Neutrophil (primary cell): ENCODE measurements around the gene OTOA.
"Not testable (repeated sequence)": the region's sequence is repeated elsewhere in the genome, so short reads cannot be mapped to it uniquely, and the experiment has no call there.

Experiments used
- H3K27ac ChIP-seq: fragments of 200-600 bp; sonication (generic); 2 replicates; pipeline ENCODE4 v1.5.1; 2016; ENCODE audit warnings: mild to moderate bottlenecking, moderate library complexity
- H3K27me3 ChIP-seq: fragments of 200-600 bp; sonication (generic); 2 replicates; pipeline ENCODE4 v1.6.0; 2016; ENCODE audit warnings: mild to moderate bottlenecking
- H3K36me3 ChIP-seq: fragments of 200-600 bp; sonication (generic); 2 replicates; pipeline ENCODE4 v1.5.1; 2017
- H3K4me1 ChIP-seq, 2 experiments: fragments of 200-600 bp in 1 of 2; sonication (generic) in 1 of 2; 1 replicate in 1 of 2; 2 replicates in 1 of 2; pipeline versions ENCODE4 v1.5.1 to v1.6.1; 2013 to 2016; ENCODE audit warnings: low read depth in 1 of 2, low read length in 1 of 2, mild to moderate bottlenecking in 1 of 2, moderate library complexity in 1 of 2; ENCODE audit not compliant: control insufficient read depth in 1 of 2, insufficient read depth in 1 of 2
- H3K4me3 ChIP-seq, 2 experiments: fragments of 200-600 bp in 1 of 2; sonication (generic) in 1 of 2; 1 replicate in 1 of 2; 2 replicates in 1 of 2; pipeline ENCODE4 v1.5.1; 2013 to 2016; ENCODE audit warnings: low read depth in 1 of 2, low read length in 1 of 2, mild to moderate bottlenecking in 1 of 2, moderate library complexity in 1 of 2
- H3K9me3 ChIP-seq: fragments of 200-600 bp; sonication (generic); 2 replicates; pipeline ENCODE4 v1.5.1; 2016
- CTCF ChIP-seq: fragments of 200-600 bp; sonication (generic); IDR thresholded peaks from 2 replicates; pipeline ENCODE4 v1.5.1; 2016; ENCODE audit warnings: antibody characterized with exemption

OTOA gene

GRCh38 chr16:21628772-21629171 is 35.0 kb upstream of the OTOA start:
- peaks cover 41% of the 10 kb centered on the region for H3K36me3 ChIP-seq
- H3K9me3 ChIP-seq: no peaks in the 10 kb centered on the region
- H3K4me1 ChIP-seq: peaks cover 58 to 60% of the 10 kb centered on the region in 2 experiments
- TF ChIP-seq CTCF: no peak
- H3K27ac ChIP-seq: peak overlapping the region; percentile 72
- no peaks in the 10 kb centered on the region for H3K27me3 ChIP-seq
- H3K4me3 ChIP-seq: no peak overlapping the region

- not testable (repeated sequence) for H3K27me3 ChIP-seq, H3K4me3 ChIP-seq, H3K9me3 ChIP-seq
- H3K27ac ChIP-seq: peak overlapping the region; percentile 72
- peaks cover 46% of the 10 kb centered on the region for H3K36me3 ChIP-seq
- H3K4me1 ChIP-seq: peaks cover 57 to 59% of the 10 kb centered on the region in 2 experiments
Measured at GRCh38 chr16:21629616-21630539, 33.9 kb upstream of the OTOA start.

GRCh38 chr16:21630866-21631265 is 32.9 kb upstream of the OTOA start:
- H3K27me3 ChIP-seq, H3K9me3 ChIP-seq, H3K4me3 ChIP-seq: not testable (repeated sequence)
- H3K27ac ChIP-seq: peak overlapping the region; percentile 72
- peaks cover 49% of the 10 kb centered on the region in 2 experiments for H3K4me1 ChIP-seq
- peaks cover 49% of the 10 kb centered on the region for H3K36me3 ChIP-seq

GRCh38 chr16:21631376-21631775 is 32.4 kb upstream of the OTOA start:
- H3K27me3 ChIP-seq, H3K9me3 ChIP-seq, H3K4me3 ChIP-seq: not testable (repeated sequence)
- Histone ChIP-seq H3K4me1 (peaks cover 43 to 44% of the 10 kb centered on the region in 2 experiments), H3K27ac (peak overlapping the region; percentile 72), H3K36me3 (peaks cover 50% of the 10 kb centered on the region)

GRCh38 chr16:21631951-21632575 is 31.7 kb upstream of the OTOA start:
- H3K27me3 ChIP-seq, H3K4me3 ChIP-seq, H3K9me3 ChIP-seq: not testable (repeated sequence)
- Histone ChIP-seq H3K27ac (peak overlapping the region; percentile 72), H3K36me3 (peaks cover 57% of the 10 kb centered on the region), H3K4me1 (peaks cover 37% of the 10 kb centered on the region in 2 experiments)

- Histone ChIP-seq H3K9me3 (no peaks in the 10 kb centered on the region), H3K27me3 (no peaks in the 10 kb centered on the region), H3K4me1 (peaks cover 25 to 33% of the 10 kb centered on the region in 2 experiments), H3K27ac (no peak overlapping the region), H3K36me3 (peaks cover 70% of the 10 kb centered on the region), H3K4me3 (no peak overlapping the region)
- no peak for TF ChIP-seq CTCF
Measured at GRCh38 chr16:21634216-21634615, 29.6 kb upstream of the OTOA start.

GRCh38 chr16:21635694-21636093 is 28.1 kb upstream of the OTOA start:
- H3K9me3 ChIP-seq, H3K27me3 ChIP-seq, H3K4me3 ChIP-seq, H3K27ac ChIP-seq: not testable (repeated sequence)
- Histone ChIP-seq H3K36me3 (peaks cover 72% of the 10 kb centered on the region), H3K4me1 (peaks cover 26 to 27% of the 10 kb centered on the region in 2 experiments)
